LNCaP clone FGC (cell line): ENCODE results near the gene VPS9D1.
"Not testable (repeated sequence)": the region's sequence is repeated elsewhere in the genome, so short reads cannot be mapped to it uniquely, and the experiment has no call there.

Source experiments
- DNase-seq: peaks from one replicate; pipeline ENCODE4 v3.0.0-alpha.2; 2011; ENCODE audit warnings: low read depth
- H3K4me3 ChIP-seq: 2 replicates; pipeline ENCODE4 v1.5.1; 2011; ENCODE audit warnings: mild to moderate bottlenecking, low read depth, low read length, control low read depth
- TF ChIP-seq, protein P1 (sequence below): IDR thresholded peaks from 2 replicates; pipeline ENCODE4 v1.5.1; 2012; ENCODE audit warnings: mild to moderate bottlenecking; ENCODE audit not compliant: control insufficient read depth, insufficient read depth; ENCODE audit errors: extremely low read depth

Gene VPS9D1

DNA sequence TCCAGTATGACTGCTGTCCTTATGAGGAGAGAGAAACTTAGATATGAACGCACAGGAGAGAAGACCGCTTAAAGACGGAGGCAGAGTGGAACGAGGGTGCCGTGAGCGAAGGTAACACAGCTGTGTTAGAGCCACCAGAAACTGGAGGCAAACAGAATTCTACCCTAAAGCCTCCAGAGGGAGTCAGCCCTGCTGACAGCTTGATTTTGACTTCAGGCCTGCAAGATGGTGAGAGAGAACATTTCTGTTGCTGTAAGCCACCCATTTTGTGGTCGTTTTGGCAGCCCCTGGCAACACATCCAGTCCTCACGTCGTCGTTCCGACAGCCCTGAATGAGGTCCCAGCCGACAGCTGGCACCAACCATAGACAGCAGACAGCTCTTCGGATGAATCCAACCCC, 16.4 kb downstream of the VPS9D1 start:
- TF ChIP-seq, protein P1, sequence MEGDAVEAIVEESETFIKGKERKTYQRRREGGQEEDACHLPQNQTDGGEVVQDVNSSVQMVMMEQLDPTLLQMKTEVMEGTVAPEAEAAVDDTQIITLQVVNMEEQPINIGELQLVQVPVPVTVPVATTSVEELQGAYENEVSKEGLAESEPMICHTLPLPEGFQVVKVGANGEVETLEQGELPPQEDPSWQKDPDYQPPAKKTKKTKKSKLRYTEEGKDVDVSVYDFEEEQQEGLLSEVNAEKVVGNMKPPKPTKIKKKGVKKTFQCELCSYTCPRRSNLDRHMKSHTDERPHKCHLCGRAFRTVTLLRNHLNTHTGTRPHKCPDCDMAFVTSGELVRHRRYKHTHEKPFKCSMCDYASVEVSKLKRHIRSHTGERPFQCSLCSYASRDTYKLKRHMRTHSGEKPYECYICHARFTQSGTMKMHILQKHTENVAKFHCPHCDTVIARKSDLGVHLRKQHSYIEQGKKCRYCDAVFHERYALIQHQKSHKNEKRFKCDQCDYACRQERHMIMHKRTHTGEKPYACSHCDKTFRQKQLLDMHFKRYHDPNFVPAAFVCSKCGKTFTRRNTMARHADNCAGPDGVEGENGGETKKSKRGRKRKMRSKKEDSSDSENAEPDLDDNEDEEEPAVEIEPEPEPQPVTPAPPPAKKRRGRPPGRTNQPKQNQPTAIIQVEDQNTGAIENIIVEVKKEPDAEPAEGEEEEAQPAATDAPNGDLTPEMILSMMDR: no peak
- no peak overlapping the region for H3K4me3 ChIP-seq
- DNase-seq: no peak

DNA sequence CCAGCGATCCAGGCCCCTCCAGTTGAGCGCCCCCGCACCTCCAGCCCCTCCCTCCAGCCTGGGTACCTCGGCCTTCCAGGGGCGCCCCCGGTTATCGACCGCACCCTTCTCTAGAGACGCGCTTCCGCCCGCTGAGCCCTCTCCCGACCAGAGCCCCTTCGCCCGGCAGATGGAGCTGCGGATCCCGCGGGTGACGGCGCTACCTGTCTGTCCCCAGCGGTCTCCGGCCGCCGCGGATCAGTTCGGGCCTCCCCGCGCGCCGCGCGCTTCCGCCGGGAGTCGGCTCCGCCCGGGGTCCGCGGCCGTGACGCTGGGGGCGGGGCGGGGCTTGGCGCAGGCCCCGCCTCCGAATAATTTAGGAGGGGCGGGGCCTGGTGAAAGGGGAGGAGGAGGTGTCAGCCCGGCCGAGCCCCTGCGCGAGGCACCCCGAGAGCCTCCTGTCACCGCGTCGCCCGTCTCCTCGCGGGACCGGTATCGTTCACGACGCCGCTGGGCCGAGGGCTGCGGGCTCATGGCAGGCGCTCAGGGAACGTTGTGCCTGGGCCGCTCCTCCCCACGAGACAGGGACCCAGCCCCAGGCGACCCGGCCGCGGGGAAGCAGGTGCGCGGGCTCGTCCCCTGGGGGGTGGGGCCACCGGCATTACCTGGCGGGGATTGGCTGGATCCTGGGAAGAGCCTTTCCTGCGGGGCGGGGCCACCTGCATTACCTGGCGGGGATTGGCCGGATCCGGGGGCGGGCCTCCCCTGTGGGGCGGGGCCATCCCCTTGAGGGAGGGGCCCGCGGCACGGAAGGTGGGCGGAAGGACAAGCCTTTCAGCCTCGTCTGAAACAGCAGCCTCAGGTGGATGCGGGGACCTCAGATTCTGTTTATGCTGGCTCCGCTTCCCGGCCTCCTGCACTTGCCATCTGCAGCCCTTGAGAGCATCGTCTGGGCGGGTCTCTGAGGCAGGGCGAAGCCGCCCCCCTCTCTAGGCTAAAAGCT, 19.0 kb downstream of the VPS9D1 start, which contains the start of gene SPATA2L:
SPATA2L (minus strand) TSS at position 281 of the 982 bp plus-strand sequence. CDS start 473 bp downstream, outside the sequence.
- H3K4me3 ChIP-seq: peak within 1 kb of the TSS; percentile 71
- TF ChIP-seq, protein P1: peak; percentile 45
- peak; percentile 83 for DNase-seq

DNA sequence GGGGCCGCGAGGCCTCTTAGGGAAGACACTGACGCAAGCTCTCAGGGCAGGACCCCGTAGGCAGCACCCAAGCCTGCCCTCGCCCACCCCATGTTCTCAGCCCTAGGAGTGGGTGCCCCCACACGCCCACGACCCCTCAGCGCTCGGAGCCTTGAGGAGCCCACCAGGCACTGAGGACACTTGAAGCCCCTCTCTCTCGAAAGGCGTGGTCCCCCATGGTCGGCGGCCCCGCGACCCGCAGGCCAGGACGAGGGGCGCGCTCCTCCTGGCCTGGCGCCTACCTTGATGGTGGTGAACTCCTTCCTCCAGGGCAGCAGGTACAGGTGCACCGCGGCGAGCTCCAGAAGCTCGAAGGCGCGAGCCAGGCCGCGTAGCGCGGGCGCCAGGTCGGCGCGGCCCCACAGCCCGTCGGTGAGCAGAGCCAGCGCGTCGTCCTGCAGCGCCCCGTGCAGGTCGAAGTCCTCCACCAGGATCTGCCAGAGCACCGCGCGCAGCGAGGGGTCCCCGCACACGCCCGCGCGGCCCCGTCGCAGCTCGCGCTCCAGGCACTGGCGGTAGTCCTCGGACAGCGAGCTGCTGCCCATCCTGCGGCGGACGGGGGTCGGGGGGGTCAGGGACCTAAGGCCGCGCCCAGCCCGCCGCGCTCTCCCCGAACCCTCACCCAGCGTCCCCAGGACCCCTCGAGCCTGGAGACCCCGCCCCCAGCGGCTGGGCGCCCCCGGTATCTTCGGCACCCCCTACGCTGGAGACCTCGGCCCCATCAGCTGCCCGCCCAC, 19.9 kb downstream of the VPS9D1 start:
- no peak for DNase-seq
- peak overlapping the region; percentile 71 for H3K4me3 ChIP-seq
- TF ChIP-seq, protein P1: peak; percentile 56

DNA sequence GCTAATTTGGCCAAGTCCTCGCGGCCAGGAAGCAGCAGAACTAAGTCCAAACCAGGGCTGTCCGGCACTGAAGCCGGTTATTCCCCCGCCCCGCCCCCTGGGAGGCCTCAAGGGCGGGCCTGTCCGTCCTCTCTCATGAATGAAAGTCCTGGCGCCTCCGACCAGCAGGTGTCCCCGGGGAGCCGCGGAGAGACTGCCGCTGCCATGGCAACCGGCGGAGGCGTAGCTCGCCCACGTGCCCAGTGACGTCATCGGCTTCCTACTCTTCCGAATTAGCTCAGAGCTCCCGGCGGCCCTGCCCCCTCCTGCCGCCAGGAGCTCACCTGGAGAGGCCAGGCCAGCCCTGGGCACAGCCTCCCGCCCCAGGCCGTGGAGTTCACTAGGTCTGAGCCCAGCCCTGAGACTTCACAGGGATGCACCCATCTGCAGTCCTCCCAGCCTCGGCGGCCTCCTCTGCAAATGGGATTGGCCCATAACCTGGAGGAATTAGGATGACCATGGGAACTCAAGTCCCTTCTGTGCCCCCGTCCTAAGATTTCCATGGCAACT, 20.5 kb downstream of the VPS9D1 start:
- peak overlapping the region; percentile 71 for H3K4me3 ChIP-seq
- TF ChIP-seq, protein P1: peak; percentile 57

DNA sequence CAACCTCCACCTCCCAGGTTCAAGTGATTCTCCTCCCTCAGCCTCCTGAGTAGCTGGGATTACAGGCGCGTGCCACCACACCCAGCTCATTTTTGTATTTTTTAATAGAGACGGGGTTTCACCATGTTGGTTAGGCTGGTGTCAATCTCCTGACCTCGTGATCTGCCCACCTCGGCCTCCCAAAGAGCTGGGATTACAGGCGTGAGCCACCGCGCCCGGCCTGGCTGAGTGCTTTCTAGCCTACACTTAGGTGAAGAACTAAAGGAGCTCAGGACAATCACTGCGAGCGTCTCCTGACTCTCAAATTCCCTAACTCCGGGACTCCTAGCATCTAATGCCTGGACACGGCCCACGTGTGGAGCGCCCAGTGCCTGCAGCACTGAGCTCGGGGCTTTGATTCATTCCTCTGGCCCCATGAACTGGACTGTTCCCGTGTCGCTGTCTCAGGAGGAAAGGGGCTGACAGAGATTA, 21.0 kb downstream of the VPS9D1 start:
- DNase-seq: not testable (repeated sequence)
- H3K4me3 ChIP-seq: peak overlapping the region; percentile 34

More for the DNA sequence above, 20.5 kb downstream of the VPS9D1 start:
- peak; percentile 99 for DNase-seq

DNA sequence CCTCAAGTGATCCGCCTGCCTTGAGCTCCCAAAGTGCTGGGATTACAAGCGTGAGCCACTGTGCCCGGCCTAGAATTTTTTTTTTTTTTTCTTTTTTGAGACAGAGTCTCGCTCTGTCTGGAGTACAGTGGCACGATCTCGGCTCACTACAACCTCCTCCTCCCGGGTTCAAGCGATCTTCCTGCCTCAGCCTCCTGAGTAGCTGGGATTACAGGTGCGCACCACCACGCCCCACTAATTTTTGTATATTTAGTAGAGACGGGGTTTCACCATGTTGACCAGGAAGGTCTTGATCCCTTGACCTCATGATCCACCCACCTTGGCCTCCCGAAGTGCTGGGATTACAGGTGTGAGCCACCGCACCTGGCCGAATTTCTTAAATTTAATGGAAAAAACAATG, 22.0 kb downstream of the VPS9D1 start:
- not testable (repeated sequence) for H3K4me3 ChIP-seq, DNase-seq

DNA sequence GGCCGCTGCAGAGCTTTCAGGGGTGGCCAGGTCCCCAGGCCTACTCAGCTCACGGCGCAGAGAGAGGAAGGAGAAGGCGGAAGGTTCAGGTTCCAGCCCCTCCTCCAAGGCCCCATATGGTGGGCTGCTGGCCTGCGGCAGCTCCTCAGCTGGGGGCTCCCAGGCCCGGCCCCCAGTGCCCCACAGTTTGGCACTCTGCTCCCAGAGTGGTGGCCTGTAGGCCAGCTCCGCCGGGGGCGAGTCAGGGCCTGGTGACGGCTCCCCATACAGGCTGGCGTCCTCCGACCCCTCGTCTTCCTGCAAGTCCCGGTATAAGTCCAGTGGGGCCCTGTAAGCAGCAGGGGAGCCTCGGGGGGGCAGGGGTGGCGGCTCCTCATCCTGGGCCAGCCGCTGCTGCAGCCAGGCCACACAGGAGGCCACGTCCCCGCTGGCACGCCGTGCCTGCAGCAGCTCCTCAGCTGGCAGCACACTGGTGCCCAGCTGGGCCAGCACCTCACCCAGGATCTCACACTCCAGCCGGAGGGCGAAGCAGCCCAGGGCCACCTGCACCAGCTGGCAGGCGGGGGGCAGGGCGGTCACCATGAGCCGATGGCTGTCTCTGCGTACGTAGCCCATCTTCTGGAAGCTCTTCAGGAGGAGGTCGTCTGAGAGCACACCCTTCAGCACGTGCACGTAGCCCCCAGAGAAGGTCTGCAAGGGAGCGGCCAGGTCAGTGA, 22.9 kb downstream of the VPS9D1 start:
- TF ChIP-seq, protein P1: no peak
- DNase-seq: no peak
- no peak overlapping the region for H3K4me3 ChIP-seq
